SK-N-SH (cell line): ENCODE results near the gene MBOAT2.

Source experiments
- EZH2phosphoT487 ChIP-seq: fragments of 200-600 bp; sonication (generic); IDR thresholded peaks from 2 replicates; pipeline ENCODE4 v1.6.1; 2017; ENCODE audit warnings: low read depth, mixed run types, mild to moderate bottlenecking, antibody characterized with exemption, moderate library complexity, borderline replicate concordance
- GABPA ChIP-seq: IDR thresholded peaks from 2 replicates; pipeline ENCODE4 v1.4.0; 2012; ENCODE audit warnings: low read depth, mild to moderate bottlenecking
- JUND ChIP-seq: IDR thresholded peaks from 2 replicates; pipeline ENCODE4 v1.4.0; 2012
- MXI1 ChIP-seq: IDR thresholded peaks from 2 replicates; pipeline ENCODE4 v1.6.1; 2012; ENCODE audit warnings: mild to moderate bottlenecking, low read depth, low read length, improper control_type of control experiment
- POLR2AphosphoS5 ChIP-seq: IDR thresholded peaks from 2 replicates; pipeline ENCODE4 v1.6.1; 2012; ENCODE audit warnings: low read depth, low read length
- RAD21 ChIP-seq: IDR thresholded peaks from 2 replicates; pipeline ENCODE4 v1.6.1; 2012; ENCODE audit warnings: mild to moderate bottlenecking, low read length
- RCOR1 ChIP-seq: fragments of 150-350 bp; IDR thresholded peaks from 2 replicates; pipeline ENCODE4 v1.6.1; 2017; ENCODE audit warnings: antibody characterized with exemption, low read length
- RFX5 ChIP-seq: IDR thresholded peaks from 2 replicates; pipeline ENCODE4 v1.6.1; 2012; ENCODE audit warnings: mild to moderate bottlenecking, improper control_type of control experiment, low read length
- SIN3A ChIP-seq: IDR thresholded peaks from 2 replicates; pipeline ENCODE4 v1.6.1; 2012; ENCODE audit warnings: low read depth, mild to moderate bottlenecking, low read length, moderate library complexity, borderline replicate concordance
- SMC3 ChIP-seq: IDR thresholded peaks from 2 replicates; pipeline ENCODE4 v1.6.1; 2012; ENCODE audit warnings: low read depth, low read length, improper control_type of control experiment
- USF2 ChIP-seq: fragments of 150-350 bp; IDR thresholded peaks from 2 replicates; pipeline ENCODE4 v1.6.1; 2017; ENCODE audit warnings: antibody characterized with exemption, low read length, low read depth, borderline replicate concordance
- TF ChIP-seq, protein P1 (sequence below): fragments of 200-600 bp; sonication (generic); IDR thresholded peaks from 2 replicates; pipeline ENCODE4 v1.6.1; 2017; ENCODE audit warnings: antibody characterized with exemption, mild to moderate bottlenecking, moderate library complexity

GRCh38 chr2:9050122-9050809, 46.8 kb upstream of the MBOAT2 start:
- TF ChIP-seq, protein P1, sequence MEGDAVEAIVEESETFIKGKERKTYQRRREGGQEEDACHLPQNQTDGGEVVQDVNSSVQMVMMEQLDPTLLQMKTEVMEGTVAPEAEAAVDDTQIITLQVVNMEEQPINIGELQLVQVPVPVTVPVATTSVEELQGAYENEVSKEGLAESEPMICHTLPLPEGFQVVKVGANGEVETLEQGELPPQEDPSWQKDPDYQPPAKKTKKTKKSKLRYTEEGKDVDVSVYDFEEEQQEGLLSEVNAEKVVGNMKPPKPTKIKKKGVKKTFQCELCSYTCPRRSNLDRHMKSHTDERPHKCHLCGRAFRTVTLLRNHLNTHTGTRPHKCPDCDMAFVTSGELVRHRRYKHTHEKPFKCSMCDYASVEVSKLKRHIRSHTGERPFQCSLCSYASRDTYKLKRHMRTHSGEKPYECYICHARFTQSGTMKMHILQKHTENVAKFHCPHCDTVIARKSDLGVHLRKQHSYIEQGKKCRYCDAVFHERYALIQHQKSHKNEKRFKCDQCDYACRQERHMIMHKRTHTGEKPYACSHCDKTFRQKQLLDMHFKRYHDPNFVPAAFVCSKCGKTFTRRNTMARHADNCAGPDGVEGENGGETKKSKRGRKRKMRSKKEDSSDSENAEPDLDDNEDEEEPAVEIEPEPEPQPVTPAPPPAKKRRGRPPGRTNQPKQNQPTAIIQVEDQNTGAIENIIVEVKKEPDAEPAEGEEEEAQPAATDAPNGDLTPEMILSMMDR: no peak
- TF ChIP-seq RFX5 (no peak), USF2 (no peak), RAD21 (no peak), SMC3 (no peak), GABPA (no peak), MXI1 (no peak), JUND (no peak), SIN3A (no peak), POLR2AphosphoS5 (no peak), RCOR1 (no peak), EZH2phosphoT487 (no peak)
